Neuronal stem cell (in vitro differentiated cells): Measurements from ENCODE around the gene TPST2. TPM values are rescaled to one million over a fixed set of nuclear protein-coding genes. Genes with fewer than 3 reads are reported as not detected.

Source experiments
- DNase-seq: peaks from one replicate; pipeline ENCODE4 v3.0.0-alpha.2; 2013; ENCODE audit warnings: low spot score
- H2AFZ ChIP-seq: one replicate; pipeline ENCODE4 v1.6.1; 2013; ENCODE audit warnings: mild to moderate bottlenecking, low read length, inconsistent platforms
- H2AK5ac ChIP-seq: 2 replicates; pipeline ENCODE4 v1.6.1; 2013; ENCODE audit warnings: low read depth, mild to moderate bottlenecking, inconsistent platforms, low read length, moderate library complexity, mixed read lengths
- H2BK120ac ChIP-seq: 2 replicates; pipeline ENCODE4 v1.6.1; 2013; ENCODE audit warnings: low read depth, mild to moderate bottlenecking, inconsistent platforms, low read length, moderate library complexity, mixed read lengths
- H2BK12ac ChIP-seq: one replicate; pipeline ENCODE4 v1.6.1; 2013; ENCODE audit warnings: low read length, inconsistent platforms
- H2BK15ac ChIP-seq: 2 replicates; pipeline ENCODE4 v1.6.1; 2013; ENCODE audit warnings: mild to moderate bottlenecking, low read length, inconsistent platforms, mixed read lengths
- H2BK5ac ChIP-seq: one replicate; pipeline ENCODE4 v1.6.1; 2013; ENCODE audit warnings: inconsistent platforms, mild to moderate bottlenecking, low read length, moderate library complexity
- H3K14ac ChIP-seq: one replicate; pipeline ENCODE4 v1.6.1; 2013; ENCODE audit warnings: low read length, inconsistent platforms
- H3K18ac ChIP-seq: 2 replicates; pipeline ENCODE4 v1.6.1; 2013; ENCODE audit warnings: low read length, inconsistent platforms
- H3K23ac ChIP-seq: 2 replicates; pipeline ENCODE4 v1.6.1; 2013; ENCODE audit warnings: low read depth, mild to moderate bottlenecking, mixed read lengths, low read length, inconsistent platforms; ENCODE audit not compliant: poor library complexity
- H3K27ac ChIP-seq: replicated peaks from 3 replicates; pipeline ENCODE4 v1.5.1; 2013; ENCODE audit warnings: low read length, inconsistent platforms
- H3K27me3 ChIP-seq, 3 experiments: 2 replicates each; pipeline ENCODE4 v1.6.1; 2013; ENCODE audit warnings: low read length in 3 of 3, mild to moderate bottlenecking in 2 of 3, inconsistent platforms in 1 of 3, low read depth in 1 of 3, mixed read lengths in 1 of 3, moderate library complexity in 1 of 3; ENCODE audit not compliant: control insufficient read depth in 3 of 3, insufficient read depth in 3 of 3
- H3K36me3 ChIP-seq, 2 donors: replicated peaks in 1 of 2; 2 replicates each; pipeline ENCODE4 v1.6.1; 2013; ENCODE audit warnings: low read length in 2 of 2; ENCODE audit not compliant: control insufficient read depth in 2 of 2, insufficient read depth in 2 of 2
- H3K4ac ChIP-seq: 2 replicates; pipeline ENCODE4 v1.6.1; 2013; ENCODE audit warnings: inconsistent platforms, mild to moderate bottlenecking, low read length, moderate library complexity
- H3K4me1 ChIP-seq, 2 donors: 1 replicate in 1 of 2; 2 replicates in 1 of 2; pipeline ENCODE4 v1.6.1; 2013; ENCODE audit warnings: low read length in 2 of 2, low read depth in 1 of 2; ENCODE audit not compliant: control insufficient read depth in 2 of 2, insufficient read depth in 1 of 2
- H3K4me2 ChIP-seq: one replicate; pipeline ENCODE4 v1.6.1; 2013; ENCODE audit warnings: mild to moderate bottlenecking, low read length, inconsistent platforms; ENCODE audit not compliant: insufficient read depth, poor library complexity, severe bottlenecking
- H3K4me3 ChIP-seq, 2 donors: 2 replicates each; pipeline ENCODE4 v1.5.1; 2013; ENCODE audit warnings: low read length in 2 of 2, mild to moderate bottlenecking in 2 of 2, inconsistent platforms in 1 of 2, moderate library complexity in 1 of 2
- H3K79me1 ChIP-seq: one replicate; pipeline ENCODE4 v1.6.1; 2013; ENCODE audit warnings: low read depth, mild to moderate bottlenecking, inconsistent platforms, low read length, moderate library complexity
- H3K9ac ChIP-seq: one replicate; pipeline ENCODE4 v1.6.1; 2013; ENCODE audit warnings: mild to moderate bottlenecking, low read depth, low read length, inconsistent platforms; ENCODE audit not compliant: poor library complexity
- H3K9me3 ChIP-seq, 2 donors: replicated peaks in 1 of 2; 2 replicates each; pipeline versions ENCODE3 to v1.6.1; 2013; ENCODE audit warnings: low read length in 2 of 2, mild to moderate bottlenecking in 2 of 2, inconsistent platforms in 1 of 2, low read depth in 1 of 2, mixed read lengths in 1 of 2, moderate library complexity in 1 of 2; ENCODE audit not compliant: control insufficient read depth in 2 of 2, insufficient read depth in 1 of 2
- H4K8ac ChIP-seq: one replicate; pipeline ENCODE4 v1.6.1; 2013; ENCODE audit warnings: low read depth, mild to moderate bottlenecking, inconsistent platforms, low read length, moderate library complexity
- H4K91ac ChIP-seq: one replicate; pipeline ENCODE4 v1.6.1; 2013; ENCODE audit warnings: low read length, low read depth, mild to moderate bottlenecking, inconsistent platforms; ENCODE audit not compliant: poor library complexity
- WGBS, 2 donors: extraction: QIAGEN DNeasy Blood & Tissue Kit; methylation state at CpG; one replicate each; pipeline ENCODE4 v1.1.7; 2013; ENCODE audit warnings: missing lambda C conversion rate in 2 of 2, mixed read lengths in 1 of 2; ENCODE audit not compliant: insufficient read length in 2 of 2, insufficient replicate concordance in 1 of 2; ENCODE audit errors: extremely low coverage in 2 of 2; 5-methylcytosine and 5-hydroxymethylcytosine counted together
- polyA plus RNA-seq, 2 experiments: library from polyadenylated mRNA; stranded (reverse); fragments of 200-250 nt; gene quantifications; one replicate each; pipeline ENCODE4 v1.2.3, GENCODE V29; 2013

Gene TPST2
- 19.5 TPM for polyA plus RNA-seq (2013, experiment 1 of 2)
- polyA plus RNA-seq (2013, experiment 2 of 2): 18.8 TPM

- H3K9me3 ChIP-seq: peaks cover 2 to 6% of the 10 kb centered on the region in 2 donors
- H2BK5ac ChIP-seq: peak within 1 kb of the TSS; percentile 85
- DNase-seq: peak; percentile 80
- H3K14ac ChIP-seq: peak within 1 kb of the TSS; percentile 91
- no peak within 1 kb of the TSS for H4K8ac ChIP-seq
- peak within 1 kb of the TSS; percentile 60 to 87 for H3K4me3 ChIP-seq
- H3K4ac ChIP-seq: peak within 1 kb of the TSS; percentile 12
- H2AK5ac ChIP-seq: peak within 1 kb of the TSS; percentile 65
- H3K4me2 ChIP-seq: peak within 1 kb of the TSS; percentile 92
- peak within 1 kb of the TSS; percentile 89 for H3K18ac ChIP-seq
- H3K79me1 ChIP-seq: peaks cover 8% of the 10 kb centered on the region
- peak within 1 kb of the TSS; percentile 82 for H3K9ac ChIP-seq
- H3K36me3 ChIP-seq: peaks cover 0 to 17% of the 10 kb centered on the region in 2 donors
- H3K27ac ChIP-seq: no peak within 1 kb of the TSS
- peak within 1 kb of the TSS; percentile 43 for H2BK15ac ChIP-seq
- peak within 1 kb of the TSS; percentile 90 for H3K23ac ChIP-seq
- H2BK120ac ChIP-seq: peak within 1 kb of the TSS; percentile 19
- no peaks in the 10 kb centered on the region for H3K27me3 ChIP-seq
- peaks cover 3 to 6% of the 10 kb centered on the region in 2 donors for H3K4me1 ChIP-seq
- no peak within 1 kb of the TSS for H4K91ac ChIP-seq
- H2AFZ ChIP-seq: peak within 1 kb of the TSS; percentile 78
- no CpG with 5 or more reads among the region's 72 CpGs for WGBS, 2 donors
- no peak within 1 kb of the TSS for H2BK12ac ChIP-seq
Observed at GRCh38 chr22:26589845-26590736, at the start of gene TPST2. Gene TPST2 (minus strand): TSS chr22:26590132. CDS start chr22:26541630, 48,502 bp downstream.

- Histone ChIP-seq H3K27ac (no peak overlapping the region), H3K27me3 (no peaks in the 10 kb centered on the region), H2BK5ac (no peak overlapping the region), H4K8ac (no peak overlapping the region), H4K91ac (no peak overlapping the region), H3K9ac (no peak overlapping the region), H2BK15ac (no peak overlapping the region), H3K4me2 (no peak overlapping the region), H2BK120ac (no peak overlapping the region), H2AFZ (no peak overlapping the region), H2AK5ac (no peak overlapping the region), H3K14ac (no peak overlapping the region), H2BK12ac (no peak overlapping the region), H3K4me1 (peaks cover 2 to 15% of the 10 kb centered on the region in 2 donors), H3K9me3 (no peaks in the 10 kb centered on the region), H3K4me3 (no peak overlapping the region), H3K4ac (no peak overlapping the region), H3K36me3 (no peaks in the 10 kb centered on the region), H3K18ac (no peak overlapping the region), H3K79me1 (peaks cover under 1% of the 10 kb centered on the region), H3K23ac (no peak overlapping the region)
- DNase-seq: no peak
- no CpG with 5 or more reads among the region's 1 CpG for WGBS, 2 donors
Observed at GRCh38 chr22:26636296-26636695, 46.4 kb upstream of the TPST2 start.

GRCh38 chr22:26635117-26635516 is 45.2 kb upstream of the TPST2 start:
- no peak overlapping the region for H4K91ac ChIP-seq
- H2AFZ ChIP-seq: no peak overlapping the region
- no peak overlapping the region for H3K4ac ChIP-seq
- H2BK5ac ChIP-seq: no peak overlapping the region
- H3K27ac ChIP-seq: no peak overlapping the region
- H3K23ac ChIP-seq: no peak overlapping the region
- H2BK15ac ChIP-seq: no peak overlapping the region
- no peak overlapping the region for H3K4me3 ChIP-seq
- peaks cover 0 to 6% of the 10 kb centered on the region in 2 donors for H3K9me3 ChIP-seq
- H2BK120ac ChIP-seq: no peak overlapping the region
- H3K27me3 ChIP-seq: no peaks in the 10 kb centered on the region
- H3K79me1 ChIP-seq: peaks cover 3% of the 10 kb centered on the region
- H3K14ac ChIP-seq: no peak overlapping the region
- H3K4me1 ChIP-seq: peaks cover 2 to 8% of the 10 kb centered on the region in 2 donors
- no peak overlapping the region for H2BK12ac ChIP-seq
- H2AK5ac ChIP-seq: no peak overlapping the region
- no CpG with 5 or more reads among the region's 2 CpGs for WGBS, 2 donors
- no peak overlapping the region for H3K18ac ChIP-seq
- no peak overlapping the region for H3K4me2 ChIP-seq
- H3K9ac ChIP-seq: no peak overlapping the region
- H3K36me3 ChIP-seq: no peaks in the 10 kb centered on the region
- DNase-seq: no peak
- no peak overlapping the region for H4K8ac ChIP-seq

- Histone ChIP-seq H3K9ac (no peak overlapping the region), H3K9me3 (peaks cover 0 to 8% of the 10 kb centered on the region in 2 donors), H3K18ac (no peak overlapping the region), H2BK12ac (no peak overlapping the region), H3K14ac (no peak overlapping the region), H3K27me3 (no peaks in the 10 kb centered on the region), H3K4me3 (no peak overlapping the region), H3K79me1 (peaks cover 3% of the 10 kb centered on the region), H2AFZ (no peak overlapping the region), H3K4ac (no peak overlapping the region), H3K4me2 (no peak overlapping the region), H4K8ac (no peak overlapping the region), H3K27ac (no peak overlapping the region), H4K91ac (no peak overlapping the region), H2BK15ac (no peak overlapping the region), H2AK5ac (no peak overlapping the region), H2BK120ac (no peak overlapping the region), H2BK5ac (no peak overlapping the region), H3K4me1 (peaks cover 2 to 3% of the 10 kb centered on the region in 2 donors), H3K23ac (no peak overlapping the region), H3K36me3 (no peaks in the 10 kb centered on the region)
- no peak for DNase-seq
- no CpG with 5 or more reads among the region's 3 CpGs for WGBS, 2 donors
Observed at GRCh38 chr22:26634189-26634588, 44.3 kb upstream of the TPST2 start.
